SK-N-SH (cell line): ENCODE results near the gene ARHGAP20.

Experiments
- CTCF ChIP-seq: fragments of 200-600 bp; sonication (generic); IDR thresholded peaks from 2 replicates; pipeline ENCODE4 v1.6.1; 2017; ENCODE audit warnings: antibody characterized with exemption, mild to moderate bottlenecking, moderate library complexity
- FOXM1 ChIP-seq: IDR thresholded peaks from 2 replicates; pipeline ENCODE4 v1.4.0; 2012; ENCODE audit warnings: low read depth, mild to moderate bottlenecking
- IRF3 ChIP-seq: fragments of 150-350 bp; IDR thresholded peaks from 2 replicates; pipeline ENCODE4 v1.6.1; 2016; ENCODE audit warnings: mild to moderate bottlenecking, low read depth, low read length
- MXI1 ChIP-seq: IDR thresholded peaks from 2 replicates; pipeline ENCODE4 v1.6.1; 2012; ENCODE audit warnings: mild to moderate bottlenecking, low read depth, low read length, improper control_type of control experiment
- NRF1 ChIP-seq: IDR thresholded peaks from 2 replicates; pipeline ENCODE4 v1.6.1; 2012; ENCODE audit warnings: low read depth, mild to moderate bottlenecking, low read length
- PBX3 ChIP-seq: IDR thresholded peaks from 2 replicates; pipeline ENCODE4; 2012
- ZBTB33 ChIP-seq: IDR thresholded peaks from 2 replicates; pipeline ENCODE4 v1.4.0; 2012; ENCODE audit warnings: low read depth, borderline replicate concordance

- TF ChIP-seq PBX3 (no peak), NRF1 (no peak), IRF3 (no peak), FOXM1 (no peak), MXI1 (no peak), CTCF (no peak), ZBTB33 (no peak)
Measured at GRCh38 chr11:110691926-110692325, 20.3 kb downstream of the ARHGAP20 start.
